Mammary epithelial cell (primary cell): ENCODE measurements around the gene DUXB.

Experiments used
- CTCF ChIP-seq, 2 donors: IDR thresholded peaks in 1 of 2; conservative IDR thresholded peaks in 1 of 2; 2 replicates each; pipeline ENCODE4 v1.5.1; 2011 to 2012; ENCODE audit warnings: inconsistent platforms in 2 of 2, low read length in 2 of 2, mild to moderate bottlenecking in 2 of 2, control low read depth in 1 of 2, low read depth in 1 of 2; ENCODE audit not compliant: insufficient read depth in 1 of 2; ENCODE audit errors: extremely low read depth in 1 of 2
- EZH2 ChIP-seq: IDR thresholded peaks from 2 replicates; pipeline ENCODE4 v1.6.1; 2012; ENCODE audit warnings: low read length, inconsistent platforms, borderline replicate concordance

- peak in 1 of 2 donors; percentile 1 for TF ChIP-seq CTCF (conservative IDR thresholded peaks at IDR 0.05 in 1 of 2, IDR thresholded peaks at IDR 0.05 in 1 of 2; ENCODE audit: extremely low read depth in 1 of 2, insufficient read depth in 1 of 2, low read depth in 1 of 2, low read length in 2 of 2)
- no peak for TF ChIP-seq EZH2
Observed at GRCh38 chr16:75648265-75649076, 52.8 kb downstream of the DUXB start.
